Measurements from ENCODE around the gene EPN2. TPM values are rescaled to one million over a fixed set of nuclear protein-coding genes. Genes with fewer than 3 reads are reported as not detected.

EPN2 gene
- total RNA-seq, 6 experiments from 2014 or later: 6.6 to 18.1 (median 11.4) TPM

- Histone ChIP-seq H3K36me3 (peaks cover 0 to 24% (median 6%) of the 10 kb centered on the region in 4 donors), H3K4me3 (no peak overlapping the region), H3K9me3 (no peaks in the 10 kb centered on the region), H3K27ac (no peak overlapping the region), H3K4me1 (peaks cover 0 to 14% (median 2%) of the 10 kb centered on the region in 4 donors), H3K27me3 (no peaks in the 10 kb centered on the region)
- ATAC-seq (no peak), DNase-seq (peak in 2 of 3 donors; percentile 11 to 44)
- no peak for TF ChIP-seq POLR2A (IDR thresholded peaks at IDR 0.05)
- intact Hi-C loops (cut with DNase I): no loop called here
- WGBS (ENCODE audit: insufficient coverage, low coverage, low lambda C conversion rate, missing lambda C conversion rate): no CpG with 5 or more reads among the region's 6 CpGs
These were observed 146.7 kb downstream of the EPN2 start for GRCh38 chr17:19383681-19384470.

- H3K4me3 ChIP-seq: no peak overlapping the region
- H3K27ac ChIP-seq: peak overlapping the region in 1 of 3 donors; percentile 2
- peak in 2 of 3 donors; percentile 18 to 51 for DNase-seq
- peaks cover 0 to 7% (median 0%) of the 10 kb centered on the region in 4 donors for H3K4me1 ChIP-seq
- peak in 2 of 4 donors; percentile 17 to 18 for ATAC-seq
- no peaks in the 10 kb centered on the region for H3K27me3 ChIP-seq
- WGBS (ENCODE audit: insufficient coverage, low coverage, low lambda C conversion rate, missing lambda C conversion rate): 60% methylated on average over 7 of the region's 16 CpGs
- no peaks in the 10 kb centered on the region for H3K9me3 ChIP-seq
- intact Hi-C loops (cut with DNase I): no loop called here
- peaks cover 0 to 23% (median 6%) of the 10 kb centered on the region in 4 donors for H3K36me3 ChIP-seq
- no peak for TF ChIP-seq CTCF (IDR thresholded peaks at IDR 0.05)
- no peak for TF ChIP-seq POLR2A (IDR thresholded peaks at IDR 0.05)
These were observed 147.7 kb downstream of the EPN2 start for GRCh38 chr17:19384723-19385391.

GRCh38 chr17:19385521-19385983 lies 148.4 kb downstream of the EPN2 start:
- ATAC-seq: no peak
- H3K36me3 ChIP-seq: peaks cover 0 to 17% (median 5%) of the 10 kb centered on the region in 4 donors
- no peak overlapping the region for H3K4me3 ChIP-seq
- WGBS (ENCODE audit: insufficient coverage, low coverage, low lambda C conversion rate, missing lambda C conversion rate): 85% methylated on average over 4 of the region's 9 CpGs
- peak in 2 of 3 donors; percentile 12 to 41 for DNase-seq
- intact Hi-C loops (cut with DNase I): no loop called here
- H3K27ac ChIP-seq: peak overlapping the region in 1 of 3 donors; percentile 4
- TF ChIP-seq CTCF (IDR thresholded peaks at IDR 0.05) (no peak), POLR2A (IDR thresholded peaks at IDR 0.05) (no peak)
- H3K4me1 ChIP-seq: peaks cover 0 to 7% (median 0%) of the 10 kb centered on the region in 4 donors
- H3K27me3 ChIP-seq: no peaks in the 10 kb centered on the region
- no peaks in the 10 kb centered on the region for H3K9me3 ChIP-seq

MicroRNAs encoded within 50 kb of the gene (microRNA counts, 767-probe panel; counts per million panel counts)
- microRNA hsa-miR-1180: 237 counts per million

Small RNA genes lying within 50 kb of the gene (microRNA-seq; reads per million reads assigned to microRNA genes)
- gene MIR1180: 194 to 324 reads per million in 2 donors

Small RNA genes lying within 50 kb of the gene (small RNA-seq; reads per million reads assigned to genes)
- 1.7 to 4.0 reads per million in 2 experiments for gene MIR1180

Other genes with a start within 250 kb of the EPN2 start
- 10 to 100 TPM; 10.1 to 41.7 (median 21.5) TPM for gene FAM83G, start 232.6 kb upstream of the EPN2 start, total RNA-seq
- gene GRAP, start 190.4 kb upstream of the EPN2 start, total RNA-seq: 1 to 10 TPM; 2.6 to 6.1 (median 4.2) TPM
- 1 to 10 TPM in 4 of 6 experiments, under 1 TPM in 2; 0.68 to 9.2 (median 2.2) TPM for gene GRAPL, start 109.8 kb upstream of the EPN2 start, total RNA-seq
- 10 to 100 TPM in 2 of 6 experiments, 1 to 10 TPM in 4; 2.3 to 27.9 (median 5.7) TPM for gene B9D1, start 125.4 kb downstream of the EPN2 start, total RNA-seq
- gene MAPK7, start 141.1 kb downstream of the EPN2 start, total RNA-seq: 1 to 10 TPM; 5.7 to 9.2 (median 6.7) TPM
- 10 to 100 TPM in 2 of 6 experiments, 1 to 10 TPM in 4; 2.3 to 12.0 (median 6.5) TPM for gene MFAP4, start 149.8 kb downstream of the EPN2 start, total RNA-seq
- gene RNF112, start 173.9 kb downstream of the EPN2 start, total RNA-seq: under 1 TPM; 0.12 to 0.86 (median 0.54) TPM

All from right lobe of liver (tissue), 6 donors.